ENCODE results near the gene PITPNC1. TPM values are rescaled to one million over a fixed set of nuclear protein-coding genes. Genes with fewer than 3 reads are reported as not detected.

The PITPNC1 gene
- total RNA-seq, 1 donor from 2014 or later = 13.0 TPM

GRCh38 chr17:67708378-67708777 lies 331.3 kb downstream of the PITPNC1 start:
- Histone ChIP-seq H3K4me3 (ENCODE audit: low read depth, low read length) (no peak overlapping the region), H3K36me3 (ENCODE audit: control insufficient read depth, insufficient read depth, low read length) (no peaks in the 10 kb centered on the region), H3K27me3 (ENCODE audit: control insufficient read depth, insufficient read depth, low read length) (no peaks in the 10 kb centered on the region)
- TF ChIP-seq CTCF (IDR thresholded peaks at IDR 0.05; ENCODE audit: insufficient read depth, low read length, poor library complexity, severe bottlenecking) = no peak
- DNase-seq (ENCODE audit: low read depth) = no peak

GRCh38 chr17:67711916-67712315 lies 334.8 kb downstream of the PITPNC1 start:
- DNase-seq (ENCODE audit: low read depth) = no peak
- H3K4me3 ChIP-seq (ENCODE audit: low read depth, low read length) = no peak overlapping the region
- no peak for TF ChIP-seq CTCF (IDR thresholded peaks at IDR 0.05; ENCODE audit: insufficient read depth, low read length, poor library complexity, severe bottlenecking)
- no peaks in the 10 kb centered on the region for H3K27me3 ChIP-seq (ENCODE audit: control insufficient read depth, insufficient read depth, low read length)
- no peaks in the 10 kb centered on the region for H3K36me3 ChIP-seq (ENCODE audit: control insufficient read depth, insufficient read depth, low read length)

- no peaks in the 10 kb centered on the region for H3K27me3 ChIP-seq (ENCODE audit: control insufficient read depth, insufficient read depth, low read length)
- H3K4me3 ChIP-seq (ENCODE audit: low read depth, low read length) = no peak overlapping the region
- H3K36me3 ChIP-seq (ENCODE audit: control insufficient read depth, insufficient read depth, low read length) = no peaks in the 10 kb centered on the region
- TF ChIP-seq CTCF (IDR thresholded peaks at IDR 0.05; ENCODE audit: insufficient read depth, low read length, poor library complexity, severe bottlenecking) = no peak
- DNase-seq (ENCODE audit: low read depth) = no peak
Observed at GRCh38 chr17:67712375-67712774, 335.3 kb downstream of the PITPNC1 start.

- no peak for TF ChIP-seq CTCF (IDR thresholded peaks at IDR 0.05; ENCODE audit: insufficient read depth, low read length, poor library complexity, severe bottlenecking)
- Histone ChIP-seq H3K4me3 (ENCODE audit: low read depth, low read length) (no peak overlapping the region), H3K27me3 (ENCODE audit: control insufficient read depth, insufficient read depth, low read length) (no peaks in the 10 kb centered on the region), H3K36me3 (ENCODE audit: control insufficient read depth, insufficient read depth, low read length) (no peaks in the 10 kb centered on the region)
- DNase-seq (ENCODE audit: low read depth) = no peak
Observed at GRCh38 chr17:67713169-67713568, 336.1 kb downstream of the PITPNC1 start.

- no peak for TF ChIP-seq CTCF (IDR thresholded peaks at IDR 0.05; ENCODE audit: insufficient read depth, low read length, poor library complexity, severe bottlenecking)
- Histone ChIP-seq H3K27me3 (ENCODE audit: control insufficient read depth, insufficient read depth, low read length) (no peaks in the 10 kb centered on the region), H3K36me3 (ENCODE audit: control insufficient read depth, insufficient read depth, low read length) (no peaks in the 10 kb centered on the region), H3K4me3 (ENCODE audit: low read depth, low read length) (no peak overlapping the region)
- no peak for DNase-seq (ENCODE audit: low read depth)
Observed at GRCh38 chr17:67716405-67716798, 339.3 kb downstream of the PITPNC1 start.

GRCh38 chr17:67717192-67717623 lies 340.1 kb downstream of the PITPNC1 start:
- DNase-seq (ENCODE audit: low read depth) = no peak
- H3K27me3 ChIP-seq (ENCODE audit: control insufficient read depth, insufficient read depth, low read length) = no peaks in the 10 kb centered on the region
- no peaks in the 10 kb centered on the region for H3K36me3 ChIP-seq (ENCODE audit: control insufficient read depth, insufficient read depth, low read length)
- no peak for TF ChIP-seq CTCF (IDR thresholded peaks at IDR 0.05; ENCODE audit: insufficient read depth, low read length, poor library complexity, severe bottlenecking)
- peak overlapping the region; percentile 41 for H3K4me3 ChIP-seq (ENCODE audit: low read depth, low read length)

Data from kidney epithelial cell (primary cell).